Naive thymus-derived CD4-positive, alpha-beta T cell (primary cell): ENCODE data around the gene DAGLA. TPM values are rescaled to one million over a fixed set of nuclear protein-coding genes. Genes with fewer than 3 reads are reported as not detected.

ENCODE experiments used
- ATAC-seq: fragments of 150-1000 bp; cut with Tn5 transposase; 2 replicates; pipeline ENCODE4 v1.10.0; 2021; ENCODE audit warnings: mild to moderate bottlenecking, moderate library complexity
- CTCF ChIA-PET: fragments of 350-600 bp; sonication (Branson Sonifier 250); formaldehyde crosslinking; loops from one replicate; lab custom pipeline; 2021; ENCODE audit warnings: antibody characterized with exemption; lab: Charles Lee
- POLR2A ChIA-PET: fragments of 350-600 bp; sonication (Branson Sonifier 250); formaldehyde crosslinking; loops from one replicate; lab custom pipeline; 2021; ENCODE audit warnings: antibody characterized with exemption, inconsistent platforms; lab: Charles Lee
- DNase-seq, 9 donors: peaks; one replicate each; pipeline versions ENCODE4 v3.0.0 to v3.0.0-alpha.2; 2020 to 2022; ENCODE audit warnings: mixed read lengths in 1 of 9
- H3K27ac ChIP-seq: one replicate; pipeline ENCODE4 v1.7.0; 2013; ENCODE audit warnings: mild to moderate bottlenecking, low read depth, low read length, moderate library complexity
- H3K27me3 ChIP-seq, 2 donors: one replicate each; pipeline ENCODE4 v1.7.0; 2013; ENCODE audit warnings: low read length in 2 of 2, mild to moderate bottlenecking in 2 of 2, moderate library complexity in 2 of 2; ENCODE audit not compliant: control insufficient read depth in 2 of 2, insufficient read depth in 2 of 2
- H3K36me3 ChIP-seq, 3 experiments: 1 replicate in 2 of 3; 2 replicates in 1 of 3; pipeline ENCODE4 v1.7.0; 2013; ENCODE audit warnings: low read length in 3 of 3, mild to moderate bottlenecking in 3 of 3, moderate library complexity in 1 of 3; ENCODE audit not compliant: insufficient read depth in 3 of 3, control insufficient read depth in 2 of 3
- H3K4me1 ChIP-seq, 2 donors: one replicate each; pipeline ENCODE4 v1.7.0; 2013; ENCODE audit warnings: low read length in 2 of 2, mild to moderate bottlenecking in 2 of 2, moderate library complexity in 1 of 2; ENCODE audit not compliant: control insufficient read depth in 2 of 2, insufficient read depth in 2 of 2
- H3K4me3 ChIP-seq: 2 replicates; pipeline ENCODE4 v1.7.0; 2013; ENCODE audit warnings: mild to moderate bottlenecking, low read length
- H3K9me3 ChIP-seq, 3 experiments: 1 replicate in 2 of 3; 2 replicates in 1 of 3; pipeline ENCODE4 v1.7.0; 2013; ENCODE audit warnings: low read length in 3 of 3; ENCODE audit not compliant: control insufficient read depth in 2 of 3
- H3K27ac Mint-ChIP-seq, 9 donors: one replicate each; pipeline ENCODE4 v1.8.0; 2020 to 2022; ENCODE audit warnings: mixed read lengths in 9 of 9, mild to moderate bottlenecking in 8 of 9, moderate library complexity in 5 of 9, inconsistent platforms in 2 of 9
- H3K27me3 Mint-ChIP-seq, 5 donors: one replicate each; pipeline ENCODE4 v1.8.0; 2021 to 2022; ENCODE audit warnings: mixed read lengths in 5 of 5, mild to moderate bottlenecking in 1 of 5
- H3K36me3 Mint-ChIP-seq, 5 donors: one replicate each; pipeline ENCODE4 v1.8.0; 2020 to 2022; ENCODE audit warnings: mixed read lengths in 5 of 5, mild to moderate bottlenecking in 3 of 5, inconsistent platforms in 1 of 5
- H3K4me1 Mint-ChIP-seq, 7 donors: one replicate each; pipeline ENCODE4 v1.8.0; 2020 to 2022; ENCODE audit warnings: mixed read lengths in 7 of 7, mild to moderate bottlenecking in 3 of 7, inconsistent platforms in 1 of 7
- H3K4me3 Mint-ChIP-seq, 10 donors: one replicate each; pipeline ENCODE4 v1.8.0; 2020 to 2022; ENCODE audit warnings: mild to moderate bottlenecking in 10 of 10, mixed read lengths in 10 of 10, moderate library complexity in 6 of 10, inconsistent platforms in 2 of 10
- H3K9me3 Mint-ChIP-seq, 11 donors: one replicate each; pipeline ENCODE4 v1.8.0; 2020 to 2022; ENCODE audit warnings: mixed read lengths in 11 of 11, mild to moderate bottlenecking in 4 of 11, inconsistent platforms in 1 of 11, moderate library complexity in 1 of 11
- intact Hi-C, 2 donors: fragments of 100-400 bp; cut with micrococcal nuclease; formaldehyde crosslinking; loops; one replicate each; pipeline ENCODE4 v1.15.1; 2023
- polyA plus RNA-seq, 2 donors: library from polyadenylated mRNA; unstranded; fragments of 300-500 nt; fragmentation: Illumina TruSeq; gene quantifications; one replicate each; pipeline ENCODE4 v1.2.3, GENCODE V29; 2021
- total RNA-seq, 6 experiments: library from RNA in 5 of 6; stranded (reverse) in 5 of 6; gene quantifications; 1 replicate in 5 of 6; 2 replicates in 1 of 6; pipeline ENCODE4 v1.2.3 and lab custom pipeline; 2021 to 2026

Gene DAGLA
- total and polyA plus RNA-seq, 7 experiments from 2014 or later: 0.15 to 2.1 (median 0.26) TPM

DNA sequence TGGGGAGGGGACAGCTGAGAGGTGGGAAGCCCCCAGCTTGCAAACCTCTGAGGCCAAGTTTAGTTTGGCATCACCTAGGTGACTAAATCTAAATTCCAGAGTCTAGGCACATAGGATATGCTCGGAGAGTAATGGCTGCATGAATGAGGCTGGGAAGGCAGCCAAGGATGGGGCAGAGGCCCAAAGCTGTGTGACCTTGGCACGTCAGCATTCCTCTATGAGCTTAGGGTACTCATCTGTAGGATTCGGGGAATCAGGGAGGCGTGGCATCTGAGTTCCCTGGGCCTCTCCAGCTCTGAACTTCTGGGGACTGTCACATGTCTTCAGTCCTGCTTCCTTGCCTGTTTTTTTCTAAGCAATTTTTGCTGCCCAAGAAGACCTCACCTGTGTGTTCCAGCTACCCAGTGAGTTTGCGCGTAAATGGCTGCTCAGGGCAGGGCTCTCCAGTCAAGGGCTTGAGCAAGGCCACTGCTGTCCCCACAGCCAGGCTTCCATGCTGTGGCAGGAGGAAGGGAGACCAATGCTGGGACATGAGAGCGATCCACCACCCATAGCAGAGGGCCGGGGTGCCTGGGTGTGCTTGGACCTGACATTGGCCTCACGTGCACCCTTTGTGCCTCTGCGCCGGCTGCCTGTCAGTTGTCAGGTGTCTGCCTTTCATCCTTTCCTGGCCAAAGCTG is 13.9 kb downstream of the DAGLA start:
- no peak overlapping the region for H3K4me3 ChIP-seq
- Mint-ChIP-seq H3K27ac (peak overlapping the region in 1 of 9 donors; percentile 62), H3K4me3 (peak overlapping the region in 1 of 10 donors; percentile 20), H3K4me1 (peaks cover 18 to 29% (median 26%) of the 10 kb centered on the region in 7 donors), H3K27me3 (peaks cover 0 to 3% (median 0%) of the 10 kb centered on the region in 5 donors), H3K9me3 (peaks cover 0 to 1% (median 0%) of the 10 kb centered on the region in 11 donors), H3K36me3 (no peaks in the 10 kb centered on the region)
- ChIA-PET CTCF (interaction anchor here (0.9 kb wide), 1 partner anchor 33 kb away, joined by 4 read pairs; no protein-coding TSS in a partner anchor), POLR2A (interaction anchor here (1.3 to 2.5 kb wide), 2 partner anchors 9 to 42 kb away, joined by 5 to 9 read pairs; no protein-coding TSS in a partner anchor)
- H3K4me1 ChIP-seq: peaks cover 14 to 31% of the 10 kb centered on the region in 2 donors
- intact Hi-C loops: no loop called here
- H3K27ac ChIP-seq: no peak overlapping the region
- no peak for ATAC-seq
- no peaks in the 10 kb centered on the region for H3K9me3 ChIP-seq
- H3K27me3 ChIP-seq: no peaks in the 10 kb centered on the region
- H3K36me3 ChIP-seq: no peaks in the 10 kb centered on the region
- DNase-seq: no peak

DNA sequence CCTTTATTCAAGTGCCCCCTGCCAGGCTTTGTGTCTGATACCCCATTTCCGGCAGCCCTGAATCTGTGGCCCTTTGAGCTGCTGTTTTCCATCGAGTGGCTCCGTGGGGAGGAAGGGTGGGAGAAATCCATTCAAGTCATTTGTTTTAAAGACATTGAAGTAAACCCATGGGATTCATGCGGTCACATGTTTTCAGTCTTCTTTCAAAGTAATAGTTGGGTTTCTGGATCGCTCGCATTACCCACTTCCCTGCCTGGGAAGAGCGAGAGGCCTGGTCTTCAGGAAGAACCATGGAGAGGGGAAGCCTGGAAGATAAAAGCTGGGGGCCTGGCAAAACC is 14.4 kb downstream of the DAGLA start:
- ATAC-seq (no peak), DNase-seq (no peak)
- Mint-ChIP-seq H3K4me1 (peaks cover 18 to 29% (median 26%) of the 10 kb centered on the region in 7 donors), H3K27ac (no peak overlapping the region), H3K9me3 (no peaks in the 10 kb centered on the region), H3K36me3 (no peaks in the 10 kb centered on the region), H3K4me3 (peak overlapping the region in 1 of 10 donors; percentile 23), H3K27me3 (peaks cover 0 to 3% (median 0%) of the 10 kb centered on the region in 5 donors)
- Histone ChIP-seq H3K36me3 (no peaks in the 10 kb centered on the region), H3K27me3 (no peaks in the 10 kb centered on the region), H3K4me1 (peaks cover 14 to 31% of the 10 kb centered on the region in 2 donors), H3K4me3 (no peak overlapping the region), H3K27ac (no peak overlapping the region), H3K9me3 (no peaks in the 10 kb centered on the region)
- intact Hi-C loops: no loop called here
- POLR2A ChIA-PET: interaction anchor here (1.3 to 2.5 kb wide), 2 partner anchors 10 to 42 kb away, joined by 5 to 9 read pairs; no protein-coding TSS in a partner anchor
- CTCF ChIA-PET: interaction anchor here (0.9 kb wide), 1 partner anchor 13 kb away, joined by 3 read pairs; no protein-coding TSS in a partner anchor

DNA sequence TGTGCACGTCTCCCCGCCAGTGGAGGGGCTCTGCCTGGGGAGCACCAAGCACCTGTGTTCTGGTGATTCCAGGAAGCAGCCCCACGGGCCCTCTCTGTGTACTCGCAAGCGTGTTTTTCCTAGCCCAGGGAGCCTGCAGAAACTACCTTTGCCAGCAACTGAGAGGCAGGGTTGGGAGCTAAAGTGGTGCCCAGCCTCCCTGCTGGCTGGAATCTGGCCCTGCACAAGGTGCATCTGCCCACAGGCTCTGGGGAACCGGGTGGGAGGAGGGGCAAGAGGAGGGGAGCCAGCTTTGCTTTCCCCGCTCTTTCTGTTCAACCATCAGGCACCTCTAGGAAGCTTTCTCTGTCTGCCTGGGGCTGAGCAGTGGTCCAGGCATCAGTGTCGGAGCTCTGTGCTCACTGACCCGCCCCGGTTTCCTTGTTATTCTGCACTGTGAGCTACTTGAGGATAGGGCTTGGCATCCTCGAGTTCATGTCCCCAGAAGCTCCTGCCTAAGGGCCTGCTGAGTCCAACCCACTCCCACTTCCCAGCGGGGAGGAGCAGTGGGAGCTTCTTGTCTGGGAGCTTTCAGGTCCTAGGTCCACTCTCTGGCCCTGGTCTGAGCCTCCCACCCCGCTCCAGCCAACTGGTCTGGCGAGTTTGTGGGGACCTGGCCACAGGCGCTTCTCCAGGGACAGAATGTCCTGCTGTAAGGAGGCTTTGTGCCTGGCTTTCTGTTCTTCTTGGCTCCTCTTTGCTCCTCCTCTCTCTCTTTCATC is 14.9 kb downstream of the DAGLA start:
- Histone ChIP-seq H3K4me3 (no peak overlapping the region), H3K4me1 (peaks cover 14 to 31% of the 10 kb centered on the region in 2 donors), H3K9me3 (no peaks in the 10 kb centered on the region), H3K27ac (peak overlapping the region; percentile 71), H3K36me3 (no peaks in the 10 kb centered on the region), H3K27me3 (no peaks in the 10 kb centered on the region)
- Mint-ChIP-seq H3K27me3 (peaks cover 0 to 2% (median 0%) of the 10 kb centered on the region in 5 donors), H3K4me3 (peak overlapping the region in 9 of 10 donors; percentile 71 to 80 (median 77)), H3K9me3 (no peaks in the 10 kb centered on the region), H3K27ac (peak overlapping the region; percentile 76 to 97 (median 86)), H3K36me3 (no peaks in the 10 kb centered on the region), H3K4me1 (peaks cover 18 to 29% (median 26%) of the 10 kb centered on the region in 7 donors)
- POLR2A ChIA-PET: interaction anchor here (2.5 kb wide), 1 partner anchor 10 kb away, joined by 9 read pairs; no protein-coding TSS in a partner anchor
- no peak for DNase-seq
- CTCF ChIA-PET: interaction anchor here (0.9 kb wide), 1 partner anchor 14 kb away, joined by 3 read pairs; no protein-coding TSS in a partner anchor
- ATAC-seq: no peak
- intact Hi-C loops: no loop called here

DNA sequence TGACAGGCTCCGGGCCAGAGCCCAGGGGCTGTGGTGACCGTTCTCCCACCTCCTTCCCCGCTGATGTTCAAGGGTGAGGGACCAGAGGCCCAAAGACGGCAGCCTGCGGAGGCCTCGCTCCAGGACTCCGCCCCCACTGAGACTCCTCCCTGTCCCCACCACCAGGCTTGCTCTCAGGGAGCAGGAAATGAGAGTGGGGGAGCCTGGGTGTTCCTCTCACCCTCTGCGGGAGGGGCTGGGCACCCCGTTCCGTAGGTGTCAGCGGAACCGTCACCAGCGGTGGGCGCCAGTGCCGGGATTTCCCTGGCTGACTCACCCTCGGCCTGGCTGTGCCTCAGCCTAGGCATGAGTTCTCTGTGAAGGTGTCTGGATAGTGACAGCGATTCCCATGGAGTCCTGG is 15.7 kb downstream of the DAGLA start:
- ATAC-seq (peak; percentile 99), DNase-seq (peak; percentile 67 to 96 (median 87))
- H3K27me3 ChIP-seq: no peaks in the 10 kb centered on the region
- H3K27ac Mint-ChIP-seq: peak overlapping the region; percentile 76 to 97 (median 86)
- ChIA-PET POLR2A (interaction anchor here (2.5 kb wide), 1 partner anchor 11 kb away, joined by 9 read pairs; no protein-coding TSS in a partner anchor), CTCF (no interaction called here)
- peak overlapping the region; percentile 71 for H3K27ac ChIP-seq
- intact Hi-C loops: loop anchor here (1.0 kb wide), 4 partner anchors 12 to 427 kb away; partner anchors contain the start of gene DAGLA (in 1 of the 2)
- H3K36me3 ChIP-seq: no peaks in the 10 kb centered on the region
- no peaks in the 10 kb centered on the region for H3K9me3 Mint-ChIP-seq
- no peaks in the 10 kb centered on the region for H3K36me3 Mint-ChIP-seq
- peak overlapping the region; percentile 71 to 80 (median 76) for H3K4me3 Mint-ChIP-seq
- no peaks in the 10 kb centered on the region for H3K27me3 Mint-ChIP-seq
- peaks cover 14 to 31% of the 10 kb centered on the region in 2 donors for H3K4me1 ChIP-seq
- H3K4me3 ChIP-seq: peak overlapping the region; percentile 55
- H3K9me3 ChIP-seq: no peaks in the 10 kb centered on the region
- peaks cover 18 to 29% (median 26%) of the 10 kb centered on the region in 7 donors for H3K4me1 Mint-ChIP-seq

DNA sequence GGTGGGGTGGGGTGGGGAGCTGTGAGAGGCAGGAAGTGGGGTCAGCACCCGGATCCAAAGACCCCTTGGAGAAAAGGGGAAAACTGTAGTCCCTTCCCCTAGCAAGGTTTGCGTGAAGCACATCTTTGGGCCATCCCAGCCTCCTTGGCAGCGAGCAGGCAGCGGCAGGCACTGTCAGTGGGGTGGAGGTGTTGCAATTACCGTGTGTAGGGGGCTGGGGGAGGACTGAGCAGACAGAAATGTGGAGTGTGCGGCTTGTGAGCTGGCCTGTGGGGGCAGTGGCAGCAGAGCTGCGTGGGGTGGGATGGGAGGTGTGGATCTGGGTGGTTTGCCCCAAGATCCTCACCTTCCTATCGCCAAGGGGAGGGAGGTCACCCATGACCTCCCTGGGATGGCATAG is 16.4 kb downstream of the DAGLA start:
- POLR2A ChIA-PET: no interaction called here
- Histone ChIP-seq H3K9me3 (no peaks in the 10 kb centered on the region), H3K36me3 (no peaks in the 10 kb centered on the region), H3K4me1 (peaks cover 14 to 31% of the 10 kb centered on the region in 2 donors), H3K27me3 (no peaks in the 10 kb centered on the region), H3K4me3 (no peak overlapping the region), H3K27ac (peak overlapping the region; percentile 71)
- peak in 1 of 9 donors; percentile 35 for DNase-seq
- Mint-ChIP-seq H3K36me3 (no peaks in the 10 kb centered on the region), H3K4me3 (peak overlapping the region in 6 of 10 donors; percentile 5 to 78 (median 44)), H3K9me3 (no peaks in the 10 kb centered on the region), H3K4me1 (peaks cover 18 to 29% (median 26%) of the 10 kb centered on the region in 7 donors), H3K27me3 (no peaks in the 10 kb centered on the region), H3K27ac (peak overlapping the region in 8 of 9 donors; percentile 14 to 89 (median 70))
- intact Hi-C loops: loop anchor here (1.0 kb wide), 4 partner anchors 12 to 427 kb away; partner anchors contain the start of gene DAGLA (in 1 of the 2)
- no peak for ATAC-seq
- CTCF ChIA-PET: interaction anchor here (2.6 kb wide), 1 partner anchor 37 kb away, joined by 9 read pairs; no protein-coding TSS in a partner anchor

DNA sequence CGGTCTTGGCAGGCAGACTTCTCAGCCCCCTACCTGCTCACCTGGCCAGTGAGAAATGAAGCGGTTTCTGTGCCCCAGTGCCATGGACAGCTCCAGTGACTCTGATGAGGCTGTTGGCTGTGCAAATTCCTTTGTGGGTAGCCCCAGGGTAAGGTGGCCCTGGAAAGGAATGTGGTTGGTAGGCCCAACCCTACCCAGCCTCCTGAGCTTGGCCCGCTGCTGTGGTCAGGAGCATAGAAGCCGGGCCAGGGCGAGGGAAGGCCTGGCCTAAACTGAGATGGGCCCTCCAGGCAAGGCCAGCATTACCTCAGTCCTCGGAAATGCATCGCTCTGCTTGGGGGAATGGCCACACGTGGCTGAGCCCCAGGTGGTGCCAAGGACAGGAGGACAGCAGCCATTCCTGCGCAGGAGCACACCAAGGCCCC is 16.9 kb downstream of the DAGLA start:
- Mint-ChIP-seq H3K36me3 (no peaks in the 10 kb centered on the region), H3K27ac (peak overlapping the region in 6 of 9 donors; percentile 14 to 89 (median 70)), H3K27me3 (no peaks in the 10 kb centered on the region), H3K4me3 (peak overlapping the region in 2 of 10 donors; percentile 29 to 78), H3K9me3 (no peaks in the 10 kb centered on the region), H3K4me1 (peaks cover 18 to 29% (median 26%) of the 10 kb centered on the region in 7 donors)
- no peaks in the 10 kb centered on the region for H3K36me3 ChIP-seq
- ChIA-PET CTCF (interaction anchor here (0.7 to 2.6 kb wide), 2 partner anchors 36 to 788 kb away, joined by 4 to 9 read pairs; no protein-coding TSS in a partner anchor), POLR2A (no interaction called here)
- intact Hi-C loops: no loop called here
- H3K9me3 ChIP-seq: no peaks in the 10 kb centered on the region
- H3K4me3 ChIP-seq: no peak overlapping the region
- DNase-seq (no peak), ATAC-seq (no peak)
- no peaks in the 10 kb centered on the region for H3K27me3 ChIP-seq
- H3K4me1 ChIP-seq: peaks cover 14 to 31% of the 10 kb centered on the region in 2 donors
- H3K27ac ChIP-seq: peak overlapping the region; percentile 71
